Measurements from ENCODE around the gene TARDBP.
A peak's percentile ranks its signal among the peaks of the same experiment; 100 is the strongest.
"Not testable (repeated sequence)": the region's sequence is repeated elsewhere in the genome, so short reads cannot be mapped to it uniquely, and the experiment has no call there.

Gene TARDBP

GRCh38 chr1:11044086-11044848, 31.8 kb downstream of the TARDBP start:
- DNase-seq, result no peak

DNA sequence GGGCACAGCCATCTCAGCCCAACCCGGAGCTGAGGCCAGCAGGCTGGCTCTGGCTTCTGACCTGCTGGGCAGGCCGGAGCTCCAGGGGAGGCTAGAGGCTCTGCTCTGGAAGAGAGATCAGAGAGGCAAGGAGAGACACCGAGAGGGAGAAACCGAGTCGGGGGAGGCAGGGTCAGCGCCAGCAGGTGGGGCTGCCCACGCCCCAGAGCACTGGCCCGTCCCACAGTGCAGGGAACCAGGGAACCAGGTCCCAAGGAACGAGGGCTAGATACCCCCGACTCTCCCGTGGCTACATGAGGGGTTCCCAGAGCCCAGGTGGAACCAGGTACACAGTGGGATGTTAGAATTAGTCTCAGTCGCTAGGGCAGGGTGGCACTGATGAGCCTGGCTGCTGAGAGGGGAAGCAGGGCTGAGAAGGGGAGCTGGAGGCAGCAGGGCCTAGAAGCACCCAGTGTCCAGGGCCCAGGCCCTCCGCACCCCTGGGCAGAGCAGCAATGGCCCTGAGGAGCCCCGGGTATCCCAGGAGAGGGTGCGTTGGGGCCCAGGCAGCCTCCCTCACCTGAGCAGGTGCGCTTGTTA, 32.5 kb downstream of the TARDBP start:
- no peak for DNase-seq

DNA sequence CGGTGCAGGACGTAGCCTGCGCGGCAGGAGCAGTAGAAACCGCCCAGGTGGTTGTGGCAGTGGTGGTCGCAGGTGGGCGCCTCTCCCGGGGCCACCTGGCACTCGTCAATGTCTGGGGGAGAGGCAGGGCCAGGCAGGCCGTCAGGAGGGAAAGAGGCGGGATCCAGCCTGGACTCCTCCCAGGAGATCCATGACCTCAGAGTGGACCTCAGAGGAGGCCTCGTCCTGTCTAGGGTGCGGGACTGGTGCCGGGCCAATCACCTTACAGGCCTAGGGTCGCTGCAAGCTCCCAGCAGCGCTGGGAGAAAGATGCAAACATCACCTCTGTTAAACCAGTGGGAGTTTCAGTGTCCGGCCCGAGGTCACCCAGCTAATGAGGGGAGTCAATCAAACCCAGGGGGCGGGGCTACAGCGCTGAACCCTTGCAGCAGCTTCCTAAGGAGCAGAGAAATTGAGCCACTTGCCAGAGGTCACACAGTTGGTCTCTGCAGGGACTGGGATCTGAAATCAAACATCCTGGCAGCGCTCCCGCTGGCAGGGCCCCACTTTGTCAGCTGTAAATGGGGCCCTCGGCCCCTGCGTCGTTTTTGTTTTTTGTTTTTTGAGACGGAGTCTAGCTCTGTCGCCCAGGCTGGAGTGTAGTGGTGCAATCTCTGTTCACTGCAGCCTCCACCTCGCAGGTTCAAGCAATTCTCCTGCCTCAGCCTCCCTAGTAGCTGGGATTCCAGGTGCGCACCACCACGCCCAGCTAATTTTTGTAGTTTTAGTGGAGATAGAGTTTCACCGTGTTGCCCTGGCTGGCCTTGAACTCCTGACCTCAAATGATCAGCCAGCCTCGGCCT, 33.2 kb downstream of the TARDBP start:
- DNase-seq, result no peak

- DNase-seq, result no peak
Observed at GRCh38 chr1:11046270-11046566, 33.8 kb downstream of the TARDBP start.

GRCh38 chr1:11046625-11047365, 34.3 kb downstream of the TARDBP start, which contains the start of gene MASP2:
Gene MASP2, minus strand, starts transcription at chr1:11047239. Its CDS starts 32 bp downstream, at chr1:11047207.
- DNase-seq, result no peak

- not testable (repeated sequence) for DNase-seq
Observed at GRCh38 chr1:11051121-11051520, 38.7 kb downstream of the TARDBP start.

DNA sequence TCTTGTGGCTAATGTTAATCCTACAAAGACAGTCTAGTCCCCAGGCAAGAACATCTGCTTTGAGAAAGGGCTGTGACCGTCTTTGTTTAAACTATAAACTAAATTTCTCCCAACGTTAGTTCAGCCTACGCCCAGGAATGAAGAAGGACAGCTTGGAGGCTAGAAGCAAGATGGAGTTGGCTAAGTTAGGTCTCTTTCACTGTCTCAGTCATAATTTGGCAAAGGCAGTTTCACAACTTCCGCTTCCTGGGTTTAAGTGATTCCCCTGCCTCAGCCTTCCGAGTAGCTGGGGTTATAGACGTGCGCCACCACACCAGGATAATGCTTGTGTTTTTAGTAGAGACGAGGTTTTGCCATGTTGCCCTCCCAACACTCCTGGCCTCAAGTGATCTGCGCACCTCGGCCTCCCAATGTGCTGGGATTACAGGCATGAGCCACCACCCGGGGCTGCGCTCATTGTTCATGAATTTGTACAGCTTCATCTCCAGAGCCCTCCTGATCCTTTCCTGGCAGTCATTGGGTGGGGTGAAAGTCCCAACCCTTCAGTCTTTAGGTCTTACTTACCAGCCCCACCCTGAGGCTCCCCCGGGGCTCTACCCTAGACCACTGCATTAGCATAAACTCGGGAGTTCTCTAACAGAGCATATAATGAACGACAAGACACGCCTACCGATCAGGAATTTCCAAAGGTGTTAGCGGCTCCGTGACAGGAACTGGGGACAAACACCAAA, 39.5 kb downstream of the TARDBP start:
- no peak for DNase-seq

- no peak for DNase-seq
Observed at GRCh38 chr1:11052839-11053757, 40.6 kb downstream of the TARDBP start.

GRCh38 chr1:11053758-11054137, 41.3 kb downstream of the TARDBP start:
- no peak for DNase-seq

DNA sequence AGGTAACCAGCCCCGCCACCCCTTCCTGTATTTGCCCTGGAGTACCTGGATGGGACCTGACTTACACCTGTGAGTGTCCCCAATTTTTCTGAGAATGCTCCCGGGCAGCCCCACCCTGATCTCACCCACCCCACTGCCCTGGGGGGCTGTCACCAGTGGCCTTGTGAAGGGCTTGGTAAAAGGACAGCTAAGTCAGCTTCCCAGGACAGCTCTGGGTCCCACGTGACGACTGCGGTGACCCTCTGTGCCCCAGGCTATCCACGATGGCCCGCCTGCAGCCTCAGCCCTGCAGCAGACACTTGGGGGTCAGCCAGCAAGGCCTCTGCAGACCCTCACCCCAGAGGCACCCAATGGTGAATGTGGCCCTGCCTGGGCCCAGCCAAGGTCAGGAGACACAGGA, 41.7 kb downstream of the TARDBP start:
- DNase-seq, result no peak

- DNase-seq, result no peak
Observed at GRCh38 chr1:11054666-11055065, 42.2 kb downstream of the TARDBP start.

DNA sequence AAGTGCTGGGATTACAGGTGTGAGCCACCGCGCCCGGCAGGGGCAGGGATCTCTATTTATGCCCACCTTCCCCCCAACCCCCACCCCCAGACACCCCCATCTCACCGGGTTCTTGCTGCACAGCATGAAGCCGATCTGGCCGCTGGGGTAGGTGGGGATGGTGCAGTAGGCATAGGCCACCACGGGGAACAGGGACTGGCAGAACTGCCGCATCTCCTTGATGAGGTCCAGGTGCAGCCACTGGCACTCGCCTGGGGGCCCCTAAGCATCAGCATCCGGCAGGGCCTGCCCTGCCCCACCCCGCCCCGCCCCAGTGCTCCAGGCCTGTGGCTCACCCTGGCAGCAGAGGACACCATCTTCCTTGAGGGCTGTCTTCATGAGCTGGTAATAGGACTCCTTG, 43.2 kb downstream of the TARDBP start:
- no peak for DNase-seq

DNA sequence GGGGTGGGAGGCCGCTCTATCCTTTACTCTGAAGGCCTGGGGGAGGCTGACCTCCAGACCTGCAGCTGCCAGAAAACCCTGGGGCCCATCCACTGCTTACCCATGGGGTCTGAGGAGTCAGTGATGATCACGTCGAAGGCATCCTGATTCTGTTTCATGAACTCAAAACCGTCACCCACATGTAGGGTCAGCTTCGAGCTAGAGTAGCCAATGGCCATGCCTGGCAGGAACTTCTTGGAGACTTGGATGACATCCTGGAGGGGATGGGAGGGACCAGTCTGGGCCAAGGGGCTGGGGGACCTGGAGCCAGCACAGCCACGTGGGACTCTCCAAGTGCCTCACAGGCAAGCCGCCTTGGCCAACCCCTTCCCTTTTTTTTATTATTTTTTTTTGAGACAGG, 44.0 kb downstream of the TARDBP start:
- no peak for DNase-seq

GRCh38 chr1:11057477-11057876, 45.0 kb downstream of the TARDBP start:
- no peak for DNase-seq

- DNase-seq, result no peak
Observed at GRCh38 chr1:11058026-11058425, 45.6 kb downstream of the TARDBP start.

- DNase-seq, result no peak
Observed at GRCh38 chr1:11058595-11059154, 46.2 kb downstream of the TARDBP start.

DNA sequence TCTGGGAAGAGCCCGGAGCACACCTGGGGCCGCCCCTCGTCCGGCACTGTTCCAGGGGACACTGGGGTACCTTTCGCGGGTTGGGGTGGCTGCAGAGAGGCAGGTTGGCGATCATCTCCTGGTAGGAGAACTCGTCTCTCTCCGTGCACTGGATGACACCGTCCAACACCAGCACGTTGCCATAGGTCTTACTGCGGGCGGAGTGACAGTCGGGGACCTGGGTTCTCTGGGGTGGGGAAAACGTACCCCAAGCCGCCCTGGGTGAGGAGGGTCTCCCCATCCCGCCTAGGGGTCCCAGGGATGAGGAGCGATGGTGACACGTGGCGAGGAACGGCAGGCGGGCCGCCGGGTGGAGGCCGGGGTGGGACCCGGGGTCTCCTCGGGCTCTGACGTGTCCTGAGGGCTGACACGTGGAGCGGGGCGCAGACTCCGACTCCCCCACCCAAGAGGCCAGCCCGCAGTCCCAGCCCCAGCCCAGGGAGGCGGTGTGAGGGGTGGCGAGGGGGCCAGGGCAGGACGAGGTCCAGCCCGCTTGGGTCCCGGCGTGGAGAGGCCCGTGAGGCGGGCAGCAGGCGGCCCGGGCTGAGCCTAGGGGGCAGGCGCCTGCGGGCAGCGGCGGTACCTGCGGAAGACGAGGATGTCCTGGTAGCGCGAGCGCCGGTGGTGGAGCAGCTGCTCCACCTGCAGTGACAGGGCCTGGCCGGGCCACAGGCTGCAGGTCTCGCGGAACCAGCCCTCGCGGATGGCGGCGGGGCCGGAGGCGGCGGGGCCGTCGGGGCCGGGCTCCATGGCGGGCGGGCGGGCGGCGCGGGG, 46.9 kb downstream of the TARDBP start:
- no peak for DNase-seq

DNA sequence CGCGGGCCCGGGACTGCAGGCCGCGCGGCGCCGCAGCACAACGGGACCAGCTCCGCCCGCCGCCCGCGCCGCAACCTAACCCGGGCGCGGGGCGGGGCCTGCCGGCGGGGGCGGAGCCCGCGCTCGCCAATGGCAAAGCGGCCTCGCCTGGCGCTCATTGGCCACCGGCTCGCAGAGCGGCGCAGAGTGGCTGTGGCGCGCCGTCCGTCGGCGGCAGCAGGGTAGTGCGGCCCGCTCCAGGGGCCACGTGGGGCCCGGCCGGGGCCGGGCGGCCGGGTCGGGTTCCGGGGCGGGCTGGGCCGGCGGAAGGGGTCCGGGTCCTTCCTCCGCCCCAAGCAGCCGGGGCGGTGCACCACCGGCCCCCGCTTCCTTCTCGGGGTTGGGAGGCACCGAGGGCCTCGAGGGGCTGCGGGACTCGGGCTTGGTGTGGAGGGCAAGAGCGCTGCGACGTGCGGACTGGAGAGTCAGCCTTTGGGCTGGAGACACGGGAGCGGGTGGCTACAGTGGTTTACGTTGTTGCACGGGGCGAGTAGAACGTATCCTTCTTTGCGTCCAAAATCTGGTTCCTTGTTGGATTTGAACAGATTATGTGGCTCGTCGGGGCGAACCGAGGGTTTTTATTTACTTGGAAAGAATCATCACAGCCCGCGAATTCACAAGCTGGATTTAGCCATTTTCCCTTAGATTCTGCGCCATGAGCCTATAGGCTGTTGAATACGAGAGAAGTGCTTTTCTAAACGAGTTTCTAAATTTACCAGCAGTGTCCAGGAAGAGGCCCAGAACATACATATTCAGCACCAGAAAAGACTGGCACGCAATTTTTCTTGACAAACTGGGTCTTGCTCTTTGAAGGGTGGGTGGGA, 47.7 kb downstream of the TARDBP start, which contains the start of gene SRM:
Gene SRM, minus strand, starts transcription at position 51 of the 863 bp plus-strand sequence. CDS start 75 bp downstream, outside the sequence.
- DNase-seq, result peak; percentile 27

Data from NCI-H187 treated with DMSO at 0.1 percent for 48 hours (cell line).